SU-DHL-6 (cell line): ENCODE measurements around the gene FHOD1.

Source experiments
- CTCF ChIP-seq: fragments of 200-600 bp; sonication (generic); IDR thresholded peaks from one replicate; pipeline ENCODE4 v1.5.1; 2017; ENCODE audit warnings: antibody characterized with exemption, mild to moderate bottlenecking, low read length, moderate library complexity; ENCODE audit not compliant: insufficient read depth, poor library complexity, severe bottlenecking
- EZH2phosphoT487 ChIP-seq: fragments of 200-600 bp; sonication (generic), shearing (Covaris generic); conservative IDR thresholded peaks from 2 replicates; pipeline ENCODE4 v1.6.1; 2018; ENCODE audit warnings: mild to moderate bottlenecking, antibody characterized with exemption, low read length, moderate library complexity, mixed read lengths

GRCh38 chr16:67196881-67197280 lies 50.4 kb downstream of the FHOD1 start:
- no peak for TF ChIP-seq CTCF
- no peak for TF ChIP-seq EZH2phosphoT487
